Astrocyte of the spinal cord (primary cell): Measurements from ENCODE around the gene TNFRSF8.

Experiments used
- DNase-seq: peaks from one replicate; pipeline ENCODE4 v3.0.0; 2011; ENCODE audit warnings: low read depth, low spot score
- H3K4me3 ChIP-seq: 2 replicates; pipeline ENCODE4 v1.5.1; 2011; ENCODE audit warnings: low read depth, mild to moderate bottlenecking, low read length, moderate library complexity
- in situ Hi-C: cut with HindIII; loops from 2 replicates; pipeline ENCODE4 v1.10.0; 2017; ENCODE audit warnings: low sequenced_read_pairs
- TF ChIP-seq, protein P1 (sequence below): IDR thresholded peaks from 2 replicates; pipeline ENCODE4 v1.5.1; 2012; ENCODE audit warnings: low read depth, mild to moderate bottlenecking, low read length, inconsistent platforms

TNFRSF8 gene

DNA sequence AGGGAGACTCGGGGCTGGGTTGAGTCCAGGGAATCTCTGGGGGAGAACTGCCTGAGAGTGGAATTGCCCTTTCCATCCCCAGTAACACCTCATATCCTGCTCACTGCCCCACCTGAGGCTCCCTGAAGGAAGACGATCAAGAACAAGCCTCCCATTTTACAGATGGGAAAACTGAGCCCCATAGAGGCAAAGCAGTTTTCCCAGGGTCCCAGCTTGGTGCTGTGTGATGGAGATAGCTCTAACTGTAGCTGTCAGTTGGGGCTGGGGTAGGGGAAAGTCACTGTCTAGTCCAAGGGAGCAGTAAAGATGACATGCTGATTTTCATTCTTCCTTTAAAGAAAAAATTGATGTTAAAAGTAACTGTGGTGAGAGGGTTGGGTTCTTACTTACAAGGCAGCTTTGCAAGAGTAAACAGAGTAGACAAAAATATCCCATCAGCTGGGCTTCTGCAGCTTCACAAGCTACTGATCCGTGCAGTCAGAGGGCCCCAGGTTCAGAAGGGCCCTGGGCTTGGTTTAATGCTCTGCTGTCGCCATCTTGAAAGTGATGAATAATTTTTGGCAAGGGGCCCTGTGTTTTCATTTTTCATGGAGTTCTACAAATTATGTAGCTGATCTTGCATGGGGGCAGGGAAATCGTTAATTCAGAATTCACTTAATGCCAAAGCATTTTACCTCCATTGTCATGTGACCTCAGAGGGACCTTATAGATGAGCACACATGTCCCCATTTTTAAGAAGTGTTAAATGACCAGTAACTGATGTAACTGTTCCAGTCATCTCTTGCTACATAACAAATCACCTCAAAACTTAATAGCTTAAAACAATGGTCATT lies 86.1 kb downstream of the TNFRSF8 start:
- no peak overlapping the region for H3K4me3 ChIP-seq
- in situ Hi-C loops: no loop called here
- no peak for DNase-seq
- TF ChIP-seq, protein P1, sequence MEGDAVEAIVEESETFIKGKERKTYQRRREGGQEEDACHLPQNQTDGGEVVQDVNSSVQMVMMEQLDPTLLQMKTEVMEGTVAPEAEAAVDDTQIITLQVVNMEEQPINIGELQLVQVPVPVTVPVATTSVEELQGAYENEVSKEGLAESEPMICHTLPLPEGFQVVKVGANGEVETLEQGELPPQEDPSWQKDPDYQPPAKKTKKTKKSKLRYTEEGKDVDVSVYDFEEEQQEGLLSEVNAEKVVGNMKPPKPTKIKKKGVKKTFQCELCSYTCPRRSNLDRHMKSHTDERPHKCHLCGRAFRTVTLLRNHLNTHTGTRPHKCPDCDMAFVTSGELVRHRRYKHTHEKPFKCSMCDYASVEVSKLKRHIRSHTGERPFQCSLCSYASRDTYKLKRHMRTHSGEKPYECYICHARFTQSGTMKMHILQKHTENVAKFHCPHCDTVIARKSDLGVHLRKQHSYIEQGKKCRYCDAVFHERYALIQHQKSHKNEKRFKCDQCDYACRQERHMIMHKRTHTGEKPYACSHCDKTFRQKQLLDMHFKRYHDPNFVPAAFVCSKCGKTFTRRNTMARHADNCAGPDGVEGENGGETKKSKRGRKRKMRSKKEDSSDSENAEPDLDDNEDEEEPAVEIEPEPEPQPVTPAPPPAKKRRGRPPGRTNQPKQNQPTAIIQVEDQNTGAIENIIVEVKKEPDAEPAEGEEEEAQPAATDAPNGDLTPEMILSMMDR: no peak

DNA sequence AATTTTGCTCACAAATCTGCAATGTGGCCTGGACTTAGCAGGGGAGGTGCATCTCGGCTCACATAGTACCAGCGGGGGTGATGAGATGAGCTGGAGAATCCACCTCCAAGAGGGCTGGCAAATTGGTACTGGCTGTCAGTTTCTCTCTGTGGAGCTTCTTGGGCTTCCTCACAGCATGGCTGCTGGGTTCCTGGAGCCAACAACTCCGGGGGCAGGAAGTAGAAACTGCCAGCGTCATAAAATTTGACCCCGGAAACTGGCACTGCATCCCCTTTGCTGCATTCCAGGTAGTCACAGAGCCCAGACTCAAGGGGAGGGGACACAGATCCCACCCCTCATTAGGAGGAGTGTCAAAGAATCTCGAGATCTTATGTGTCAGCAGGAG lies 86.7 kb downstream of the TNFRSF8 start:
- in situ Hi-C loops: no loop called here
- TF ChIP-seq, protein P1: no peak
- no peak overlapping the region for H3K4me3 ChIP-seq
- DNase-seq: no peak

DNA sequence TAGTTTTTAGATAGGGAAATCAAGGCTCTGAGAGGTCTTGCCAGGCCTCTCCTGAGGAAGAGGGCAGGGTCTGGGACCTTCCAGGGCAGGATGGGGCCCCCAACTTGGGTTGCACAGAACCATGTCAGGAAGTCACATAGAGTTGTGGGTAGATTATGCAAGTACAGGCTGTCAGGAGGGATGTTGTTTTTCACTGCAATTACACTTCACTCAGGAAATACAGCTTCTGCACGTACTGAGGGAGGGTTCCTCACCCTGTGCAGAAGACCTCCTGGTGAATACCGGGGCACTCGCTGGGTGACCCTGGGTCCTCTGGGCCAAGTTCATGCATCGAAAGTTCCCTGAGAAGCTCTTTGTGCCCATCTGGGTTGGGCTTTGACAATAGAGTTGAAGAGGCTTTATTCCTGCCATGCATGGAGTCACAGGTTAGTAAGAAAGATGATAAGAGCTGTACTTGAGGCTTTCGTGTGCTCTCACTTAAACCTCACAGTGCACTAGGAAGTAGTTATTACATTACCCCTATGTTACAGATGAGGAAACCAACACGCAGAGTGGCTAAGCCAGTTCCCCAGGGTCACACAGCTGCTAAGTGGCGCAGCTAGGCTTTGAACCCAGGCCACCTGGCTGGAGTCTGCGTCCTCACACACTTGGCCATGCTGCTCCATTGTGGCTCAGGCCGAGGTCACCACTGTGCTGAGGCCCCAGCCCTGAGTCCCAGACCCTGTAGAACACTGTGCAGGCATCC lies 87.5 kb downstream of the TNFRSF8 start:
- TF ChIP-seq, protein P1: no peak
- H3K4me3 ChIP-seq: no peak overlapping the region
- DNase-seq: no peak
- in situ Hi-C loops: no loop called here

DNA sequence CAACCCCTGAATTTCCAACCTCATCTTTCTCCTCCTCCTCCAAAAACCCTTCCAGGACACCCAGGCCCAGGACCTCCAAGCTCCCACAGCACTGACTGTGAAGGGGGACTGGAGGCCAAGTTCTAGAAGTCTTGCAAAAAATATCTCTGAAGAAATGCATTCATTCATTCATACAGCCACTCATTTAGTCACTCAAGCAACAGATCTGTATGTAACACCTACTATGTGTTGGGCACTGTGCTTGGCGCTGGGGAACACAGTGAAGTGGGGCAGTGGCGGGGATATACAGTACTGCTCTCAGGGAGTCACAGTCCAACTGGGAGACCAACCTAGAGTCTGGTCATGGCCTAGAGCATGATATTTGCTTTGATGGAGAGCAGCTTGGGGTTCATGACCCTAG lies 88.4 kb downstream of the TNFRSF8 start:
- in situ Hi-C loops: no loop called here
- TF ChIP-seq, protein P1: no peak
- no peak overlapping the region for H3K4me3 ChIP-seq
- DNase-seq: no peak

DNA sequence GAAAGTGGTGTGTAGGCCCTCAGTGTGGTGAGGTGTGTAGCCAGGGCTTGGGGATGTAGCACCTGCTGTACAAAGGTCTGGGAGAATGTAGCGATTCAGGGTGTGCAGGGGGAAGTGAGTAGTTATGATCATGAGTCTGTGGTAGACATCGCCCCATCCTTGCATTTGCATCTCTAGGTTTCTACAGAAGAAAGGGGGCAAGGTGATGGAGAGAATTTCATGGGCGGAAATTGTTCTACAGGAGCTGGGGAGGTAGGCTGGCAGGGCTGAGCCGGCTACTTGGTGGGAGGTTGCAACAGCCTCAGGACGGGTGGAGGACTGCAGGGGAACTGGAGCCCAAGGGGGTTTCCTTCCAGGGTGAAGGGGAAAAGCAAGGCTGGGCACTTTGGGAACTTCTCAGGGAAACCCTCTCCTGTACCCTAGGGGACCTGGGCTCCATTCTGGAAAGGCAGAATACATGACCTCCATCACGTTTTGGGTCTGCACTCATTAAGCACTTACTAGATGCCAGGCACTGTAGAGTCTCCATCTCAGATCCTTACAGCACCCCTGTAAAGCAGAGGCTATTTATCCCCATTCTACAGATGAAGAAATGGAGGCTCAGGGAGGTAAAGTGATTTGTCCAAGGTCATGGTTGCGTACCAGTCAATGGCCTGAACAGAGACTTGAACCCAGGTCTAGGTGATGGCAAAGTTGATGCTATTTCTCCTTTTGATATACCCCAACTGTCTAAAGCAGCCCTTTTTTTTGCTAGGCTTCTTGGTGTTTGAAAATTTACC lies 89.2 kb downstream of the TNFRSF8 start:
- in situ Hi-C loops: no loop called here
- TF ChIP-seq, protein P1: no peak
- DNase-seq: no peak
- no peak overlapping the region for H3K4me3 ChIP-seq

DNA sequence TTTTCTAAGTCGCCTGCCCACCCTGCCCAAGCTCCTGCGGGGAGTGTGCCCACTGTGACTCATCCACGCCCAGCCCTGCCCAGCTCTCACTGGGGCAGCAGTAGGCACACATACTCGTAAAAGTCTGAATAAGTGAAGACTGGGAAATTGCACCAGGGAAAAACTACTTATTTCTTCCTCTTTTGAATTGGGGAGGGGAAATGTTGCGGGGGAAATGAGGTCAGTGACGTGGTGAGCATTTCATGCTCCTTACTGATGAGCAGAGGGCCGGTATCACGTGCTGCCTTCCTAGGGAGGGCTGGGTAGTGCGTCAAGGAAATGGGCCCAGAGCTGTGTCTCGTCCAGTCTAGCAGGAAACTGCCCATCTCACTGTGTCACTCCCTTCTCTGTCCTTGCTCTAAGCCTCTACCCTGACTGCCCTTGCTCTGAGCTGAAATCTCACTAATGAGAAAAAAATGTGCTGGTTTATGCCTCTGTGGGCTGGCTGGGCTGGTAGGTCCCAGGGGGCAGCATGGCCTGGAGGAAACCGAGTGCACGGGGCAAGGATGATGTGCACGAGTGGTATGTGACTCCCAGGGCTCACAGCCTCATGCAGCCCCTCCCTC lies 90.2 kb downstream of the TNFRSF8 start:
- in situ Hi-C loops: no loop called here
- H3K4me3 ChIP-seq: no peak overlapping the region
- TF ChIP-seq, protein P1: no peak
- peak; percentile 67 for DNase-seq
